Aorta (tissue), 5 donors: ENCODE measurements around the gene POU2F2. TPM values are rescaled to one million over a fixed set of nuclear protein-coding genes. Genes with fewer than 3 reads are reported as not detected.

Source experiments
- ATAC-seq: fragments of 200-7000 bp; cut with Tn5 transposase; one replicate; pipeline ENCODE4 v1.9.1; 2022; ENCODE audit warnings: moderate library complexity; ENCODE audit not compliant: low FRiP score
- DNase-seq, 2 donors: peaks; one replicate each; pipeline ENCODE4 v3.0.0-alpha.2; 2020
- H3K27ac ChIP-seq, 2 donors: one replicate each; pipeline ENCODE4 v1.5.1; 2013; ENCODE audit warnings: low read length in 2 of 2, mild to moderate bottlenecking in 2 of 2, moderate library complexity in 2 of 2, control low read depth in 1 of 2, inconsistent platforms in 1 of 2, low read depth in 1 of 2
- H3K27me3 ChIP-seq, 2 donors: one replicate each; pipeline ENCODE4 v1.6.1; 2013; ENCODE audit warnings: control low read depth in 1 of 2, low read length in 1 of 2, mild to moderate bottlenecking in 1 of 2, moderate library complexity in 1 of 2; ENCODE audit not compliant: insufficient read depth in 2 of 2, control insufficient read depth in 1 of 2
- H3K36me3 ChIP-seq, 2 donors: one replicate each; pipeline ENCODE4 v1.6.1; 2013; ENCODE audit warnings: control low read depth in 1 of 2, low read length in 1 of 2, mild to moderate bottlenecking in 1 of 2; ENCODE audit not compliant: insufficient read depth in 2 of 2, control insufficient read depth in 1 of 2
- H3K4me1 ChIP-seq, 2 donors: one replicate each; pipeline ENCODE4 v1.6.1; 2013; ENCODE audit warnings: low read length in 2 of 2, control low read depth in 1 of 2, mild to moderate bottlenecking in 1 of 2, moderate library complexity in 1 of 2; ENCODE audit not compliant: insufficient read depth in 2 of 2, control insufficient read depth in 1 of 2
- H3K4me3 ChIP-seq, 2 donors: one replicate each; pipeline ENCODE4 v1.5.1; 2013; ENCODE audit warnings: low read length in 2 of 2, control low read depth in 1 of 2, mild to moderate bottlenecking in 1 of 2
- H3K9me3 ChIP-seq: one replicate; pipeline ENCODE4 v1.6.1; 2013; ENCODE audit warnings: mild to moderate bottlenecking, low read length; ENCODE audit not compliant: control insufficient read depth
- WGBS, 2 donors: extraction: QIAGEN DNeasy Blood & Tissue Kit; methylation state at CpG; one replicate each; pipeline ENCODE4 v1.1.7; 2013; 5-methylcytosine and 5-hydroxymethylcytosine counted together
- intact Hi-C, 2 donors: fragments of 100-400 bp; cut with DNase I; formaldehyde crosslinking; loops; one replicate each; pipeline versions ENCODE4 v1.14.2 to v1.15.0; 2022
- polyA plus RNA-seq, 2 donors: library from polyadenylated mRNA; stranded (reverse); fragments of 200-250 nt; gene quantifications; one replicate each; pipeline ENCODE4 v1.2.3, GENCODE V29; 2013
- total RNA-seq, 2 donors: library from RNA; stranded (reverse); fragmentation: NEBNext Ultra II Directional; extraction: Animal tissue kit (Norgen Biotek cat#: 25700); gene quantifications; one replicate each; pipeline ENCODE4 v1.2.1, GENCODE V29; 2021
- donor health status: healthy with polysubstance abuse.
- donor health status: Bipolar disorder and iron deficiency.
- donor health status: DM: no; HTN: no; CAD: no.
- donor health status: DM: no; HTN: no; CAD: no.
- donor health status: DM: yes; HTN: yes; CAD: no.

POU2F2 gene
- total and polyA plus RNA-seq, 4 donors = 2.3 to 9.0 (median 4.3) TPM

GRCh38 chr19:42121656-42122069 lies 10.6 kb downstream of the POU2F2 start:
- DNase-seq (peak in 1 of 2 donors; percentile 89), ATAC-seq (peak; percentile 46)
- H3K9me3 ChIP-seq = no peaks in the 10 kb centered on the region
- peaks cover 0 to 1% of the 10 kb centered on the region in 2 donors for H3K27me3 ChIP-seq
- H3K36me3 ChIP-seq = peaks cover 0 to 1% of the 10 kb centered on the region in 2 donors
- H3K4me3 ChIP-seq = no peak overlapping the region
- intact Hi-C loops = no loop called here
- no peak overlapping the region for H3K27ac ChIP-seq
- no peaks in the 10 kb centered on the region for H3K4me1 ChIP-seq
- WGBS, 2 donors = 33 to 37% methylated on average over 8 of the region's 8 CpGs

- 47 to 56% methylated on average over 5 of the region's 5 CpGs for WGBS, 2 donors
- DNase-seq (no peak), ATAC-seq (no peak)
- H3K4me1 ChIP-seq = no peaks in the 10 kb centered on the region
- H3K4me3 ChIP-seq = no peak overlapping the region
- peaks cover 0 to 1% of the 10 kb centered on the region in 2 donors for H3K27me3 ChIP-seq
- peaks cover 0 to 4% of the 10 kb centered on the region in 2 donors for H3K36me3 ChIP-seq
- H3K27ac ChIP-seq = no peak overlapping the region
- no peaks in the 10 kb centered on the region for H3K9me3 ChIP-seq
- intact Hi-C loops = no loop called here
These were observed 11.1 kb downstream of the POU2F2 start for GRCh38 chr19:42121036-42121621.

GRCh38 chr19:42120276-42120980 lies 11.8 kb downstream of the POU2F2 start:
- no peak for DNase-seq
- no peaks in the 10 kb centered on the region for H3K4me1 ChIP-seq
- intact Hi-C loops = no loop called here

GRCh38 chr19:42117076-42117475 lies 15.2 kb downstream of the POU2F2 start:
- 89 to 91% methylated on average over 6 of the region's 6 CpGs for WGBS, 2 donors
- no peak for DNase-seq

More at GRCh38 chr19:42120276-42120980, 11.8 kb downstream of the POU2F2 start:
- no peak overlapping the region for H3K4me3 ChIP-seq
- no peaks in the 10 kb centered on the region for H3K9me3 ChIP-seq
- peaks cover 0 to 1% of the 10 kb centered on the region in 2 donors for H3K27me3 ChIP-seq
- 91% methylated on average over 10 of the region's 10 CpGs for WGBS, 2 donors
- ATAC-seq = no peak
- H3K27ac ChIP-seq = no peak overlapping the region
- peaks cover 0 to 4% of the 10 kb centered on the region in 2 donors for H3K36me3 ChIP-seq

GRCh38 chr19:42116308-42117075 lies 15.8 kb downstream of the POU2F2 start:
- H3K9me3 ChIP-seq = no peaks in the 10 kb centered on the region
- peaks cover 0 to 4% of the 10 kb centered on the region in 2 donors for H3K36me3 ChIP-seq
- no peak for ATAC-seq
- DNase-seq = no peak
- 92 to 96% methylated on average over 20 of the region's 20 CpGs for WGBS, 2 donors
- no peak overlapping the region for H3K27ac ChIP-seq
- intact Hi-C loops = no loop called here
- H3K27me3 ChIP-seq = no peaks in the 10 kb centered on the region
- no peaks in the 10 kb centered on the region for H3K4me1 ChIP-seq
- H3K4me3 ChIP-seq = no peak overlapping the region

More at GRCh38 chr19:42117076-42117475, 15.2 kb downstream of the POU2F2 start:
- no peaks in the 10 kb centered on the region for H3K27me3 ChIP-seq
- intact Hi-C loops = no loop called here
- no peaks in the 10 kb centered on the region for H3K4me1 ChIP-seq
- no peak overlapping the region for H3K4me3 ChIP-seq
- no peak overlapping the region for H3K27ac ChIP-seq
- H3K9me3 ChIP-seq = no peaks in the 10 kb centered on the region
- ATAC-seq = no peak
- peaks cover 0 to 4% of the 10 kb centered on the region in 2 donors for H3K36me3 ChIP-seq

- intact Hi-C loops = no loop called here
- Histone ChIP-seq H3K36me3 (peaks cover 0 to 4% of the 10 kb centered on the region in 2 donors), H3K27ac (no peak overlapping the region), H3K27me3 (no peaks in the 10 kb centered on the region), H3K9me3 (no peaks in the 10 kb centered on the region), H3K4me1 (no peaks in the 10 kb centered on the region), H3K4me3 (no peak overlapping the region)
- DNase-seq (no peak), ATAC-seq (no peak)
- WGBS, 2 donors = 87 to 90% methylated on average over 4 of the region's 4 CpGs
These were observed 16.5 kb downstream of the POU2F2 start for GRCh38 chr19:42115705-42116104.

GRCh38 chr19:42115219-42115618 lies 17.0 kb downstream of the POU2F2 start:
- DNase-seq = no peak
- no peak overlapping the region for H3K27ac ChIP-seq
- H3K9me3 ChIP-seq = no peaks in the 10 kb centered on the region
- WGBS, 2 donors = 39 to 48% methylated on average over 4 of the region's 4 CpGs
- no peak for ATAC-seq
- no peaks in the 10 kb centered on the region for H3K27me3 ChIP-seq
- intact Hi-C loops = no loop called here
- H3K4me1 ChIP-seq = no peaks in the 10 kb centered on the region
- H3K36me3 ChIP-seq = peaks cover 0 to 4% of the 10 kb centered on the region in 2 donors
- no peak overlapping the region for H3K4me3 ChIP-seq

- no peaks in the 10 kb centered on the region for H3K9me3 ChIP-seq
- DNase-seq = no peak
- H3K36me3 ChIP-seq = peaks cover 0 to 4% of the 10 kb centered on the region in 2 donors
- intact Hi-C loops = no loop called here
- no peaks in the 10 kb centered on the region for H3K4me1 ChIP-seq
- no peak overlapping the region for H3K4me3 ChIP-seq
- no peak for ATAC-seq
- H3K27ac ChIP-seq = no peak overlapping the region
- 36 to 41% methylated on average over 7 of the region's 7 CpGs for WGBS, 2 donors
- H3K27me3 ChIP-seq = no peaks in the 10 kb centered on the region
These were observed 17.8 kb downstream of the POU2F2 start for GRCh38 chr19:42114412-42114811.
